Measurements from ENCODE around the gene GPR35. TPM values are rescaled to one million over a fixed set of nuclear protein-coding genes. Genes with fewer than 3 reads are reported as not detected.

The GPR35 gene
- polyA plus RNA-seq, 1 experiment = 0.17 TPM

GRCh38 chr2:240643093-240643810 lies 18.0 kb downstream of the GPR35 start:
- TF ChIP-seq, protein P1, sequence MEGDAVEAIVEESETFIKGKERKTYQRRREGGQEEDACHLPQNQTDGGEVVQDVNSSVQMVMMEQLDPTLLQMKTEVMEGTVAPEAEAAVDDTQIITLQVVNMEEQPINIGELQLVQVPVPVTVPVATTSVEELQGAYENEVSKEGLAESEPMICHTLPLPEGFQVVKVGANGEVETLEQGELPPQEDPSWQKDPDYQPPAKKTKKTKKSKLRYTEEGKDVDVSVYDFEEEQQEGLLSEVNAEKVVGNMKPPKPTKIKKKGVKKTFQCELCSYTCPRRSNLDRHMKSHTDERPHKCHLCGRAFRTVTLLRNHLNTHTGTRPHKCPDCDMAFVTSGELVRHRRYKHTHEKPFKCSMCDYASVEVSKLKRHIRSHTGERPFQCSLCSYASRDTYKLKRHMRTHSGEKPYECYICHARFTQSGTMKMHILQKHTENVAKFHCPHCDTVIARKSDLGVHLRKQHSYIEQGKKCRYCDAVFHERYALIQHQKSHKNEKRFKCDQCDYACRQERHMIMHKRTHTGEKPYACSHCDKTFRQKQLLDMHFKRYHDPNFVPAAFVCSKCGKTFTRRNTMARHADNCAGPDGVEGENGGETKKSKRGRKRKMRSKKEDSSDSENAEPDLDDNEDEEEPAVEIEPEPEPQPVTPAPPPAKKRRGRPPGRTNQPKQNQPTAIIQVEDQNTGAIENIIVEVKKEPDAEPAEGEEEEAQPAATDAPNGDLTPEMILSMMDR (IDR thresholded peaks at IDR 0.05; ENCODE audit: insufficient read depth, low read depth, low read length) = no peak
- ChIA-PET CTCF (no interaction called here), POLR2A (no interaction called here)
- H3K36me3 ChIP-seq (ENCODE audit: control insufficient read depth, insufficient read depth, low read length) = no peaks in the 10 kb centered on the region
- H3K27me3 ChIP-seq (ENCODE audit: control insufficient read depth, insufficient read depth, low read length) = peaks cover 20% of the 10 kb centered on the region
- no peak for DNase-seq (ENCODE audit: low read depth)
- no peak overlapping the region for H3K4me3 ChIP-seq (ENCODE audit: low read depth, low read length)

DNA sequence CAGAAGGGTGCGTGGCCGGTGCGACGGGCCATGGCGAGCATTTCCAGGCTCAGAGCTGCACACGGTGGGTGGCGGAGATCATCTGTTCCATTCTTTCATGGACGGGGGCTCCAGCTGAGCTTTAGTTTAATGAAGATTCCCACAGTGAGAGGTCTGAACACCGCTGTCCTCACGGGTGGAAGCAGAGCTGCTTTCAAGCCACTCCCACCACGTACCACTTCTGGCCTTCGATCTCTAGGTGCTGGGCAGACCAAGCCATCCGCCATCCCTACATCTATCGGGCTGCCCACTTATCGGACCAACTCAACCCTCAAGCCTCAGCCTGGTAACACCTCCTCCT lies 18.5 kb downstream of the GPR35 start:
- Histone ChIP-seq H3K36me3 (ENCODE audit: control insufficient read depth, insufficient read depth, low read length) (no peaks in the 10 kb centered on the region), H3K4me3 (ENCODE audit: low read depth, low read length) (no peak overlapping the region), H3K27me3 (ENCODE audit: control insufficient read depth, insufficient read depth, low read length) (peaks cover 22% of the 10 kb centered on the region)
- TF ChIP-seq, protein P1 (IDR thresholded peaks at IDR 0.05; ENCODE audit: insufficient read depth, low read depth, low read length) = no peak
- ChIA-PET CTCF (no interaction called here), POLR2A (no interaction called here)
- no peak for DNase-seq (ENCODE audit: low read depth)

DNA sequence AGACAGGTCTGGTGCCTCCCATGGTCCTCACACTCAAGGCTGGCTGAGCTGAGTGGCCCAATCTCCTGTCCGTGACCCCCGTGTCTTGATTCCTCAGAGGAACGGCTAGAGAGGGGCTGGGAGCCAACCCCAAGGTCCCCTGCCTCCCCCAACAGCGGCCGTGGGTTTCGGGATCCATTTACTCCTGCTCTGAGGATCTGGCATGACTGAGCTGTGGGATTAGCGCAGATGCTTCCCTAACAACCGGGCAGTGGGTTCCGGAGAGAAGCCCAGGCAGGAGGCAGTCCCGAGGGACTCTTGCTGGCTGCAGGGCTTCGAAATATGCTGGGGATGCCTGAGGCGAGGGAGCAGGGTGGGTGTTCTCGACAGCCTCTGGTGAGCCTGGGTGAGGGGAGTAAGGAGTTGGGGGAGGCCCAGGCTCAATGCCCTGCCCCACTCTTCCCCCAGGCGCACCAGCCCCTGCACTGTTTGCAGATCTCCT lies 18.9 kb downstream of the GPR35 start:
- TF ChIP-seq, protein P1 (IDR thresholded peaks at IDR 0.05; ENCODE audit: insufficient read depth, low read depth, low read length) = no peak
- no peaks in the 10 kb centered on the region for H3K36me3 ChIP-seq (ENCODE audit: control insufficient read depth, insufficient read depth, low read length)
- POLR2A ChIA-PET = no interaction called here
- no peak overlapping the region for H3K4me3 ChIP-seq (ENCODE audit: low read depth, low read length)
- H3K27me3 ChIP-seq (ENCODE audit: control insufficient read depth, insufficient read depth, low read length) = peaks cover 22% of the 10 kb centered on the region
- DNase-seq (ENCODE audit: low read depth) = no peak
- CTCF ChIA-PET = interaction anchor here (0.7 kb wide), 1 partner anchor 56 kb away, joined by 3 read pairs; no protein-coding TSS in a partner anchor

GRCh38 chr2:240644859-240645301 lies 19.6 kb downstream of the GPR35 start:
- TF ChIP-seq, protein P1 (IDR thresholded peaks at IDR 0.05; ENCODE audit: insufficient read depth, low read depth, low read length) = no peak
- Histone ChIP-seq H3K36me3 (ENCODE audit: control insufficient read depth, insufficient read depth, low read length) (no peaks in the 10 kb centered on the region), H3K4me3 (ENCODE audit: low read depth, low read length) (no peak overlapping the region), H3K27me3 (ENCODE audit: control insufficient read depth, insufficient read depth, low read length) (peaks cover 18% of the 10 kb centered on the region)
- POLR2A ChIA-PET = no interaction called here
- no peak for DNase-seq (ENCODE audit: low read depth)
- CTCF ChIA-PET = interaction anchor here (0.7 kb wide), 1 partner anchor 57 kb away, joined by 3 read pairs; no protein-coding TSS in a partner anchor

GRCh38 chr2:240645346-240645745 lies 20.1 kb downstream of the GPR35 start:
- DNase-seq (ENCODE audit: low read depth) = no peak
- TF ChIP-seq, protein P1 (IDR thresholded peaks at IDR 0.05; ENCODE audit: insufficient read depth, low read depth, low read length) = no peak
- ChIA-PET POLR2A (no interaction called here), CTCF (no interaction called here)
- Histone ChIP-seq H3K36me3 (ENCODE audit: control insufficient read depth, insufficient read depth, low read length) (no peaks in the 10 kb centered on the region), H3K27me3 (ENCODE audit: control insufficient read depth, insufficient read depth, low read length) (peaks cover 18% of the 10 kb centered on the region), H3K4me3 (ENCODE audit: low read depth, low read length) (no peak overlapping the region)

Measured in BJ (cell line).